Spleen (tissue), 11 donors: ENCODE data around the gene FABP7. TPM values are rescaled to one million over a fixed set of nuclear protein-coding genes. Genes with fewer than 3 reads are reported as not detected.

Experiments
- DNase-seq: peaks from one replicate; pipeline ENCODE4 v3.0.0-alpha.2; 2020
- H3K27ac ChIP-seq, 8 donors: fragments of 200-600 bp; sonication (generic) in 7 of 8; 1 replicate in 4 of 8; 2 replicates in 4 of 8; pipeline versions ENCODE4 v1.5.0 to v1.8.0; 2016 to 2021; ENCODE audit warnings: inconsistent platforms in 4 of 8, mild to moderate bottlenecking in 4 of 8, moderate library complexity in 1 of 8
- H3K27me3 ChIP-seq, 7 donors: fragments of 200-600 bp; sonication (generic) in 6 of 7; replicated peaks in 1 of 7; 1 replicate in 4 of 7; 2 replicates in 3 of 7; pipeline versions ENCODE4 v1.5.0 to v1.8.0; 2016 to 2021; ENCODE audit warnings: inconsistent platforms in 3 of 7, mild to moderate bottlenecking in 1 of 7
- H3K36me3 ChIP-seq, 6 donors: fragments of 200-600 bp; sonication (generic) in 5 of 6; 1 replicate in 4 of 6; 2 replicates in 2 of 6; pipeline versions ENCODE4 v1.5.0 to v1.8.0; 2016 to 2021; ENCODE audit warnings: inconsistent platforms in 2 of 6
- H3K4me1 ChIP-seq, 6 donors: fragments of 200-600 bp; sonication (generic) in 5 of 6; 1 replicate in 3 of 6; 2 replicates in 3 of 6; pipeline versions ENCODE4 v1.5.0 to v1.8.0; 2016 to 2021; ENCODE audit warnings: inconsistent platforms in 3 of 6
- H3K4me3 ChIP-seq, 8 donors: fragments of 200-600 bp; sonication (generic) in 7 of 8; 1 replicate in 4 of 8; 2 replicates in 4 of 8; pipeline versions ENCODE4 v1.5.0 to v1.8.0; 2016 to 2021; ENCODE audit warnings: inconsistent platforms in 4 of 8, mild to moderate bottlenecking in 4 of 8, moderate library complexity in 2 of 8
- H3K9me3 ChIP-seq, 8 donors: fragments of 200-600 bp; sonication (generic) in 7 of 8; 1 replicate in 4 of 8; 2 replicates in 4 of 8; pipeline versions ENCODE4 v1.5.0 to v1.8.0; 2016 to 2021; ENCODE audit warnings: inconsistent platforms in 4 of 8
- POLR2A ChIP-seq, 3 donors: fragments of 450-650 bp; IDR thresholded peaks; one replicate each; pipeline ENCODE4 v1.5.1; 2017; ENCODE audit warnings: antibody characterized with exemption in 3 of 3, mild to moderate bottlenecking in 1 of 3
- POLR2AphosphoS5 ChIP-seq, 3 donors: sonication (generic); formaldehyde crosslinking; IDR thresholded peaks; one replicate each; pipeline ENCODE4 v1.5.1; 2017; ENCODE audit warnings: antibody characterized with exemption in 3 of 3
- WGBS, 5 donors: extraction: QIAGEN DNeasy Blood & Tissue Kit in 3 of 5; methylation state at CpG; one replicate each; pipeline versions ENCODE4 v1.1.5 to v1.1.7; 2013 to 2018; 5-methylcytosine and 5-hydroxymethylcytosine counted together
- intact Hi-C: fragments of 100-400 bp; cut with DNase I; formaldehyde crosslinking; loops from one replicate; pipeline ENCODE4 v1.15.0; 2023; ENCODE audit warnings: low total_unique reads
- polyA plus RNA-seq, 3 donors: library from polyadenylated mRNA; stranded (reverse); fragments of 200-250 nt; gene quantifications; one replicate each; pipeline ENCODE4 v1.2.1, GENCODE V29; 2013
- total RNA-seq, 7 donors: library from RNA; depleted of rRNA in 3 of 7; stranded (reverse); fragments of >200 nt in 3 of 7; fragmentation: NEBNext Ultra II Directional in 4 of 7; extraction: Animal tissue kit (Norgen Biotek cat#: 25700) in 4 of 7; gene quantifications; one replicate each; pipeline versions ENCODE4 v1.1.0 to v1.2.1, GENCODE V29; 2016 to 2021
- TF ChIP-seq, protein P1 (sequence below), 11 experiments: fragments of 200-600 bp in 7 of 11; fragments of 450-650 bp in 4 of 11; sonication (generic) in 4 of 11; IDR thresholded peaks in 8 of 11; conservative IDR thresholded peaks in 3 of 11; 1 replicate in 7 of 11; 2 replicates in 4 of 11; pipeline versions ENCODE4 v1.4.0 to v1.8.0; 2016 to 2021; ENCODE audit warnings: antibody characterized with exemption in 11 of 11, inconsistent platforms in 4 of 11, mild to moderate bottlenecking in 1 of 11
- donor health status: healthy with polysubstance abuse.
- donor health status: DM: no; HTN: no; CAD: no; lungs with moderate emphysema.
- donor health status: DM: no; HTN: no; CAD: no.
- donor health status: Bipolar disorder and iron deficiency.
- donor health status: healthy.
- donor health status: DM: no; HTN: no; CAD: no.
- donor health status: DM: yes; HTN: yes; CAD: no.

FABP7 gene
- total and polyA plus RNA-seq, 10 donors = 0.08 TPM; not detected in 9

- Histone ChIP-seq H3K4me3 (no peak overlapping the region), H3K9me3 (no peaks in the 10 kb centered on the region), H3K27me3 (peaks cover 0 to 50% (median 7%) of the 10 kb centered on the region in 7 donors), H3K27ac (no peak overlapping the region), H3K4me1 (peaks cover 7 to 28% (median 22%) of the 10 kb centered on the region in 6 donors), H3K36me3 (no peaks in the 10 kb centered on the region)
- DNase-seq = no peak
- WGBS, 5 donors = 93 to 98% (median 98%) methylated on average over 1 of the region's 1 CpG
- TF ChIP-seq, protein P1, sequence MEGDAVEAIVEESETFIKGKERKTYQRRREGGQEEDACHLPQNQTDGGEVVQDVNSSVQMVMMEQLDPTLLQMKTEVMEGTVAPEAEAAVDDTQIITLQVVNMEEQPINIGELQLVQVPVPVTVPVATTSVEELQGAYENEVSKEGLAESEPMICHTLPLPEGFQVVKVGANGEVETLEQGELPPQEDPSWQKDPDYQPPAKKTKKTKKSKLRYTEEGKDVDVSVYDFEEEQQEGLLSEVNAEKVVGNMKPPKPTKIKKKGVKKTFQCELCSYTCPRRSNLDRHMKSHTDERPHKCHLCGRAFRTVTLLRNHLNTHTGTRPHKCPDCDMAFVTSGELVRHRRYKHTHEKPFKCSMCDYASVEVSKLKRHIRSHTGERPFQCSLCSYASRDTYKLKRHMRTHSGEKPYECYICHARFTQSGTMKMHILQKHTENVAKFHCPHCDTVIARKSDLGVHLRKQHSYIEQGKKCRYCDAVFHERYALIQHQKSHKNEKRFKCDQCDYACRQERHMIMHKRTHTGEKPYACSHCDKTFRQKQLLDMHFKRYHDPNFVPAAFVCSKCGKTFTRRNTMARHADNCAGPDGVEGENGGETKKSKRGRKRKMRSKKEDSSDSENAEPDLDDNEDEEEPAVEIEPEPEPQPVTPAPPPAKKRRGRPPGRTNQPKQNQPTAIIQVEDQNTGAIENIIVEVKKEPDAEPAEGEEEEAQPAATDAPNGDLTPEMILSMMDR (IDR thresholded peaks at IDR 0.05 in 8 of 11, conservative IDR thresholded peaks at IDR 0.05 in 3 of 11) = no peak
- TF ChIP-seq POLR2AphosphoS5 (IDR thresholded peaks at IDR 0.05) = no peak
- TF ChIP-seq POLR2A (IDR thresholded peaks at IDR 0.05) = no peak
- intact Hi-C loops = no loop called here
These were observed 6.4 kb downstream of the FABP7 start for GRCh38 chr6:122785891-122786290.

- intact Hi-C loops = no loop called here
- no peak overlapping the region for H3K27ac ChIP-seq
- H3K4me1 ChIP-seq = peaks cover 7 to 35% (median 24%) of the 10 kb centered on the region in 6 donors
- 82 to 88% (median 84%) methylated on average over 4 of the region's 4 CpGs for WGBS, 5 donors
- H3K4me3 ChIP-seq = no peak overlapping the region
- H3K27me3 ChIP-seq = peaks cover 0 to 47% (median 7%) of the 10 kb centered on the region in 7 donors
- no peaks in the 10 kb centered on the region for H3K9me3 ChIP-seq
- DNase-seq = no peak
- TF ChIP-seq POLR2A (IDR thresholded peaks at IDR 0.05) = no peak
- TF ChIP-seq POLR2AphosphoS5 (IDR thresholded peaks at IDR 0.05) = no peak
- TF ChIP-seq, protein P1 (IDR thresholded peaks at IDR 0.05 in 8 of 11, conservative IDR thresholded peaks at IDR 0.05 in 3 of 11) = no peak
- no peaks in the 10 kb centered on the region for H3K36me3 ChIP-seq
These were observed 8.2 kb downstream of the FABP7 start for GRCh38 chr6:122787721-122788120.

- peak overlapping the region in 1 of 8 donors; percentile 76 for H3K4me3 ChIP-seq
- no peak for DNase-seq
- no peaks in the 10 kb centered on the region for H3K9me3 ChIP-seq
- intact Hi-C loops = no loop called here
- peaks cover 0 to 47% (median 7%) of the 10 kb centered on the region in 7 donors for H3K27me3 ChIP-seq
- H3K27ac ChIP-seq = peak overlapping the region in 6 of 8 donors; percentile 88 to 94 (median 92)
- TF ChIP-seq, protein P1 (IDR thresholded peaks at IDR 0.05 in 8 of 11, conservative IDR thresholded peaks at IDR 0.05 in 3 of 11) = no peak
- TF ChIP-seq POLR2AphosphoS5 (IDR thresholded peaks at IDR 0.05) (no peak), POLR2A (IDR thresholded peaks at IDR 0.05) (no peak)
- no peaks in the 10 kb centered on the region for H3K36me3 ChIP-seq
- peaks cover 7 to 35% (median 24%) of the 10 kb centered on the region in 6 donors for H3K4me1 ChIP-seq
- WGBS, 5 donors = 44 to 59% (median 50%) methylated on average over 6 of the region's 6 CpGs
These were observed 8.7 kb downstream of the FABP7 start for GRCh38 chr6:122788208-122788607.

- 13 to 19% (median 17%) methylated on average over 10 of the region's 10 CpGs for WGBS, 5 donors
- H3K4me3 ChIP-seq = peak overlapping the region; percentile 41 to 76 (median 64)
- DNase-seq = no peak
- no peaks in the 10 kb centered on the region for H3K9me3 ChIP-seq
- H3K4me1 ChIP-seq = peaks cover 7 to 35% (median 24%) of the 10 kb centered on the region in 6 donors
- intact Hi-C loops = no loop called here
- peaks cover 0 to 47% (median 7%) of the 10 kb centered on the region in 7 donors for H3K27me3 ChIP-seq
- TF ChIP-seq POLR2A (IDR thresholded peaks at IDR 0.05) (no peak), POLR2AphosphoS5 (IDR thresholded peaks at IDR 0.05) (no peak)
- TF ChIP-seq, protein P1 (IDR thresholded peaks at IDR 0.05 in 8 of 11, conservative IDR thresholded peaks at IDR 0.05 in 3 of 11) = no peak
- peak overlapping the region; percentile 81 to 94 (median 92) for H3K27ac ChIP-seq
- no peaks in the 10 kb centered on the region for H3K36me3 ChIP-seq
These were observed 9.2 kb downstream of the FABP7 start for GRCh38 chr6:122788663-122789181.
